Measurements from ENCODE around the gene DAP.

The DAP gene

DNA sequence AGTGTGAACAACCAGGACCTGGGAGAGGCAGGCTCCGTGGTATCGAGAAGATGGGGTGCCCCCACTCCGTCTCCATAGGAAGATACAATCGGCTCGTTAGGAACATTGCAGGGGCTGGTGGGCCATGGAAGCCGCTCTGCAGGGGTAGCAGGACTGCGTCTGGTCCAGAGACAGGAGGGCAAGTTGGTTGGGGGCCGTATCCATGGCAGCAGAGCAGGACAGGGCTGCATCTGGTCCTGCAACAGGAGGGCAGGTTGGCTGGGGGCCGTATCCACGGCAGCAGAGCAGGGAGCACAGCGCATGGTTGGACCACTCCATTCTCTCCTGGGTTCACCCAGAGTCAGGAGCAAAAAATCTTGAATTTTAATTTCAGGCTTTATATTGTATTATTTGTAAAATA lies 99.0 kb downstream of the DAP start:
- no peak overlapping the region for H3K4me3 ChIP-seq (ENCODE audit: low read depth, low read length)
- H3K27me3 ChIP-seq (ENCODE audit: control insufficient read depth, insufficient read depth, low read length), result no peaks in the 10 kb centered on the region
- no peak overlapping the region for H3K9ac ChIP-seq (ENCODE audit: low read depth, low read length)
- no peaks in the 10 kb centered on the region for H3K4me1 ChIP-seq (ENCODE audit: control insufficient read depth, insufficient read depth, low read length)
- no peaks in the 10 kb centered on the region for H3K9me3 ChIP-seq (ENCODE audit: control insufficient read depth, insufficient read depth, low read length)
- no peaks in the 10 kb centered on the region for H3K36me3 ChIP-seq (ENCODE audit: control insufficient read depth, insufficient read depth, low read length)

DNA sequence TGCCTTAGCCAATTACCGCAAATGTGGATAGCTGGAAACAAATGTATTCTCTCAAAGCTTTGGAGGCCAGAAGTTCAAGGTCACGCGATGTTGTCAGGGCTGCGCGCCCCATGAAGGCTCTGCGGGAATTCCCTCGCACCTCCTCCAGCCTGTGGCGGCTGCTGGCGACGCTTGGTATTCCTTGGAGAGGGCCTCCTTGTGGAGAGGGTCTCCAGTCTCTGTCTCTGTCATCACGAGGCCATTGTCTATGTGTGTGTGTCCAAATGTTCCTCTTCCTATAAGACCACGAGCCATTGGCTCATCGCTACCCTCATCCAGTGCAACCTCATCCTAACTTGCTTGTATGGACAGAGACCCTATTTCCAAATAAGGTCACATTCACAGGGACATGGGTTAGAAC lies 99.6 kb downstream of the DAP start:
- Histone ChIP-seq H3K4me1 (ENCODE audit: control insufficient read depth, insufficient read depth, low read length) (no peaks in the 10 kb centered on the region), H3K36me3 (ENCODE audit: control insufficient read depth, insufficient read depth, low read length) (no peaks in the 10 kb centered on the region), H3K9me3 (ENCODE audit: control insufficient read depth, insufficient read depth, low read length) (no peaks in the 10 kb centered on the region)

DNA sequence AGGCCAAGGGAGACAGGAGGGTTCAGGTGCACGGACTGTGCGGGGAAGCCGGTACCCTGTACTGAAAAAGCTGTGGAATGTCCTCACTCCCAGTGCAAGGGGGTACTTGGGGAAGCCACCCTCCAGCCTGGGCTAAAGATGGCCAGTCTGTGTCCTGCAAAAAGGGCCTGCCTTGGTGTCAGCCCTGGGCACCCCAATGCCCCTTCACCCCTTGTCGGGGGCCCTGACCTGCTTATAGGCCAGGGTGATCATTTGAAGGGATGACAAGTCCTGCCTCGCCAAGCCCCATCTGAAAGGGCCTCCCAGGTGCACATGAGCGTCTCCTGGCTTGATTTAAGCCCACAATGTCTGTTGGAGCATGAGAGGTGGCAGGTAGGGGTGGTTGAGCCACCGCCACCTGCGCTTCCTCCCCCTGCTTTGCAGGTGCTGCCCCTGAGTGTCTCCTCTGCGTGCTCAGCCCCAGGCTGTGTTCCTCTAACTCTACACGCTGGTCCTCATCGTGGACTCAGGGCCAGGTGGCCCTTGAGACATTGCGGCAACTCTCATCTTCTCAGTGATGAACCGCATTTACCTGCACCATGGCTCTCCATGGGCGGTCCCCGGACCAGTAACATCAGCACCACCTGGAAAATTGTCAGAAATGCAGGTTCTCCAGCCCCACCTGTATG lies 100.2 kb downstream of the DAP start:
- H3K36me3 ChIP-seq (ENCODE audit: control insufficient read depth, insufficient read depth, low read length), result no peaks in the 10 kb centered on the region
- no peaks in the 10 kb centered on the region for H3K9me3 ChIP-seq (ENCODE audit: control insufficient read depth, insufficient read depth, low read length)

More for the DNA sequence above, 99.6 kb downstream of the DAP start:
- Histone ChIP-seq H3K27me3 (ENCODE audit: control insufficient read depth, insufficient read depth, low read length) (no peaks in the 10 kb centered on the region), H3K9ac (ENCODE audit: low read depth, low read length) (no peak overlapping the region), H3K4me3 (ENCODE audit: low read depth, low read length) (no peak overlapping the region)

DNA sequence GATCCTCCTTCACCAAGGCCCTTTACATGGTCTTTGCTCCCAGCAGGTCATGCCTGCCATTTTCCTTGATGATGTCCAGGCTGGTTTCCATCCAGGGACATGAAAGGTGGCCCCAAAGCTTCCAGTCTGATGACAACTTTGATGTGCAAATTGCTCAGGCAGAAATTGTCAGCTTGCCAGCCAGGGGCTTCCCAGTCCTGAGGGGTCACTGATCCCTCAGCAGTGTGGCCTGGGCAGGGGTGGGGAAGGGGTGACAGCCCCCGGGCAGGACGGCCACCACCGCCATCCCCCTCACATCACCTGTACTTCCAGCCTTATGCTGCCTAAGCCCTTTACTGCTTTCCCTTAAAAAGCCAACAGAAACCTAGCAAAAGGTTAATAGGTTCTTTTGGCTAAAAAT lies 100.9 kb downstream of the DAP start:
- H3K27me3 ChIP-seq (ENCODE audit: control insufficient read depth, insufficient read depth, low read length), result no peaks in the 10 kb centered on the region
- H3K9me3 ChIP-seq (ENCODE audit: control insufficient read depth, insufficient read depth, low read length), result no peaks in the 10 kb centered on the region
- H3K9ac ChIP-seq (ENCODE audit: low read depth, low read length), result no peak overlapping the region
- H3K4me3 ChIP-seq (ENCODE audit: low read depth, low read length), result no peak overlapping the region
- H3K36me3 ChIP-seq (ENCODE audit: control insufficient read depth, insufficient read depth, low read length), result no peaks in the 10 kb centered on the region
- H3K4me1 ChIP-seq (ENCODE audit: control insufficient read depth, insufficient read depth, low read length), result no peaks in the 10 kb centered on the region

More for the DNA sequence above, 100.2 kb downstream of the DAP start:
- Histone ChIP-seq H3K4me3 (ENCODE audit: low read depth, low read length) (no peak overlapping the region), H3K4me1 (ENCODE audit: control insufficient read depth, insufficient read depth, low read length) (no peaks in the 10 kb centered on the region), H3K9ac (ENCODE audit: low read depth, low read length) (no peak overlapping the region), H3K27me3 (ENCODE audit: control insufficient read depth, insufficient read depth, low read length) (no peaks in the 10 kb centered on the region)

DNA sequence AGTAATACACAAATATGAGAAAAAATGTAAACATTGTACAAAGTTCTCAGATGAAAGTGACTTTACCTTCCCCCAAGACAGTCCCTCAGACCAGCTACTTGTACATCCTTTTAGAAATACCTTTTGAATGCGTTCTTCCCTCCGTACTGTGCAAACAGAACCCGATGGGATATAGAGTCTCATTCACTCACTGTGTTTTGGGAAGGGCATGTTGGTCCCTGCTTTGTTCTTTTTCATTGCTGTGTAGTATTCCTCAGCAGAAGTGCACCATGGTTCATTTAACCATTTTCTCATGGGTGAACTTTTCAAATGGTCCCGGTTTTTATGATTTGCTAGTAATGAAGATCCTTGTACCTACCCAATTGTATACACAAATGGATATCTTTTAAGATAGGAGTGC lies 102.8 kb downstream of the DAP start:
- Histone ChIP-seq H3K4me1 (ENCODE audit: control insufficient read depth, insufficient read depth, low read length) (no peaks in the 10 kb centered on the region), H3K9me3 (ENCODE audit: control insufficient read depth, insufficient read depth, low read length) (no peaks in the 10 kb centered on the region), H3K36me3 (ENCODE audit: control insufficient read depth, insufficient read depth, low read length) (peaks cover under 1% of the 10 kb centered on the region), H3K9ac (ENCODE audit: low read depth, low read length) (no peak overlapping the region), H3K27me3 (ENCODE audit: control insufficient read depth, insufficient read depth, low read length) (no peaks in the 10 kb centered on the region), H3K4me3 (ENCODE audit: low read depth, low read length) (no peak overlapping the region)

DNA sequence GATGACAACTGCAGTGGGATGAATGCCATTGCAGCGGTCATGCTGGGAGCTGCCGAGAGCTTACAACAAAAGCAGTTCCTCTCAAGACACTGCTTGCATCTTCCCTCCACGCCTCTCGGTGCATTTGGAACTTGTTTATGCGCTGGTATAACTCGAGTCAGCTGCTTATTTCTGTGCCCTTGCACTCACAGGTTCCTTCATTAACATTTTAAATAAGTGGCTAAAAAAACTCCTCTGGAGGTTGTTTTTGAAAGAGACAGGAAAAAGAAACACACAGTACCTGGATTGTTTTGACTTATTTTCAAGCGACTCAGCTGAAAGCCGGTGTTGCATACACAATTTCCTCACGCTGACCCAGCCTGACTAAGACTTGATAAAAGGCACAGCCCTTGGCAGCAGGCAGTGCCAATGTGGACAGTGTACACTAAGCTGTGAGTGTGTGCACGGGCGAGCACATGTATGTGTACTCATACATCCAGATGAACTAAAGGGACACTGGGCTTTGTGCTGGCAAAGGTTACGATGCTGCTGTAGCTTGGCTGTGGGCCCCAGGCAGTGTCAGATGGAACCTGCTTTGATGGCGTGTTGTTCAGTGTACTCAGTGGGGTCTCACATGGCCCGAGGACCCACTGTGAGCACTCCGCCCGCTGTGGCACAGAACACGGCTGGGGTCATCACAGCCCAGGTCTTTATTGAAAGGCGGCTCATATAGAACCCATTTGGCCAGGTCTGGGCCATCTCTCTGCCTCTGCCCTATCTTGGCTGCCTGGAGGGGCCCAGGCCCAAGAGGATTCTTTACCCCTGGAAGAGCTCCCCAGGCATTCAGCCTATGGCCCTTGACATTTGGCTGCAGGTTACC lies 104.8 kb downstream of the DAP start:
- no peaks in the 10 kb centered on the region for H3K27me3 ChIP-seq (ENCODE audit: control insufficient read depth, insufficient read depth, low read length)
- H3K9ac ChIP-seq (ENCODE audit: low read depth, low read length), result no peak overlapping the region
- peaks cover 9% of the 10 kb centered on the region for H3K36me3 ChIP-seq (ENCODE audit: control insufficient read depth, insufficient read depth, low read length)
- no peak overlapping the region for H3K4me3 ChIP-seq (ENCODE audit: low read depth, low read length)
- no peaks in the 10 kb centered on the region for H3K4me1 ChIP-seq (ENCODE audit: control insufficient read depth, insufficient read depth, low read length)
- H3K9me3 ChIP-seq (ENCODE audit: control insufficient read depth, insufficient read depth, low read length), result no peaks in the 10 kb centered on the region

DNA sequence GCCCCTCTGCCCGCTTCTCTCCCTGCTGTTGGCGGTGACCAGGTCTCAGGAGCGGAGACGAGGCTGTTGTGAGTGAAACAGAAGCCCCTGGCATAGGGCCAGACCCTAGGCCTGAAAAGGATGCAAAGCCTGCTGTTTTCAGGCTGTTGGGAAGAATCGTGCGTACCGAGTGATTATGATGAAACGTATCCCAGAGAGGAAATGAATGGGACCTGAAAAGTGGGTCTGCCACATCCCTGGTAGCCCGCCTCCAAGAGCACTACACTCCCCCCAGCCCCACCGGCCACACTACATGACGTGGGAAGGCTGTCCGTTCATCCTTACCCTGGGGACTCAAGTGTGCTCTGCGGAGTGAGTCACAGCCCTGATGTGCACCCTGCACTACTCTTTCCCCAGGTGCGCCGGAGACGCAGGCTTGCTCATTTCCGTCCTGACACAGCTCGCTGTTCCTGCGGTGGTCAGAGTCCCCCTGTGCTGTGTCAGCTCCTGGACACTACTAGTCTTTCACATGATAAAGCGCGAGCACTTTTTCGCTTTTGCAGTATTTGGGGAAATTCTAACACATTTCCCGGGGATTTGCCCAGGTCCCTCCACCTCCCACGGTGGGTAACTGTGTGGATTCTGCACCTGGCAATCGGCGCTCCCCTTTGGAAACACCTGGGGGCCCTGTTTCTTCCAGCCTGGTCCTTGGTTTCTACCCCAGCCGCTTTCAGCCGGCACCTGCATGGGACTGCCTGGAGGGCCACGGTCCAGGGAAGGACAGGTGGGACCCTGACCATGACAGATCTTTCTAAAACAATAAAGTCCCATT lies 105.7 kb downstream of the DAP start:
- Histone ChIP-seq H3K9me3 (ENCODE audit: control insufficient read depth, insufficient read depth, low read length) (no peaks in the 10 kb centered on the region), H3K36me3 (ENCODE audit: control insufficient read depth, insufficient read depth, low read length) (peaks cover 9% of the 10 kb centered on the region), H3K27me3 (ENCODE audit: control insufficient read depth, insufficient read depth, low read length) (no peaks in the 10 kb centered on the region), H3K4me1 (ENCODE audit: control insufficient read depth, insufficient read depth, low read length) (no peaks in the 10 kb centered on the region), H3K9ac (ENCODE audit: low read depth, low read length) (no peak overlapping the region), H3K4me3 (ENCODE audit: low read depth, low read length) (no peak overlapping the region)

DNA sequence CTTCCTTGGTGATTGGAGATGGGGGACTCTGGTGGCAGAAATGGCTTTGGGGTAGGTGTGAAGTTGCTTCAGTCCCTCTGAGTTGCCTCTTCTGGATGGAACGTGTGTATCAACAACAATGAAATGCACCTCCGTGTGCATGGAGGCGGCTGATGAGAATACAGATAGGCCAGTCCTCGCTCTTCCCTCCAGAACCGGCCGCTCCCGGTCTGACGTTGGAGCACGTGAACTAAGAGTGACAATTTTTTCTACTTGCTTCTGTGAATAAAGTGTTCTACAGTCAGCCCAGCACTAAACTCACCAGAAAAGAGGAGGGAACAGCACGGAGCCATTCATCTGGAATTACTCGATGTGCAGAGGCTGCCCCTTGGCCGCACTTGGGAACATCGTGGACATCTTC lies 106.5 kb downstream of the DAP start:
- no peaks in the 10 kb centered on the region for H3K27me3 ChIP-seq (ENCODE audit: control insufficient read depth, insufficient read depth, low read length)

DNA sequence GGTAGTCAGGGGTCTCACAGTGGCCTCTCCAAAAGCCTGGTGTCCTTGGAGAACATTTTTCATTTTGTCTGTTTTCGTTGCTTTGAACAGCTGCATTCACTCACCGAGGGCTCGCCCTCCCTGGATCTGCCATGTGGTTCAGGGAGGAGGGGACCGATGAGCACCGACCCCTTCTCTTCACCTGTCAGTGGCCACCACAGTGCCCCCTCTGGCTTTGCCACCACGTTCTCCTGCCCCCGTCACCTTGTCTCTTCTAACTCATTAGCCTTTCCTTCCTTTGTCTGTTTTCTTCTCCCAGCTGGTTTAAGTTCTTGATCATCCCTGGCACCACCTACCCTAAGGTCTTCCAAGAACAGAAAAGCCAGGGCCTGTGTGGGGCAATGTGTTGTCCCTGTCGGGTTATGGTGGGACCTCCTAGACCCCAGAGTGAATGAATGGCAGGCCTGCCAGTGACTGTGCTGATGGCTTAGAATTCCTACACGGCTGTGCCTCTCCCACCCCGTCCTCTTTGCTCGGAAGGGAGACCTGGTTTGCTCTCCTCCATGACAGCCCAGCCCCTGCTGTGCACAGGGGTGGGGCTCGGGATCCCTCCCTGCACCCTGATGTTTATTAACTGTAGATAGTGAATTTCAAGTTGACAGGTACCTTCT lies 107.2 kb downstream of the DAP start:
- H3K36me3 ChIP-seq (ENCODE audit: control insufficient read depth, insufficient read depth, low read length), result peaks cover 9% of the 10 kb centered on the region
- no peaks in the 10 kb centered on the region for H3K9me3 ChIP-seq (ENCODE audit: control insufficient read depth, insufficient read depth, low read length)
- no peak overlapping the region for H3K9ac ChIP-seq (ENCODE audit: low read depth, low read length)
- H3K27me3 ChIP-seq (ENCODE audit: control insufficient read depth, insufficient read depth, low read length), result no peaks in the 10 kb centered on the region
- H3K4me3 ChIP-seq (ENCODE audit: low read depth, low read length), result no peak overlapping the region
- H3K4me1 ChIP-seq (ENCODE audit: control insufficient read depth, insufficient read depth, low read length), result no peaks in the 10 kb centered on the region

More for the DNA sequence above, 106.5 kb downstream of the DAP start:
- H3K4me1 ChIP-seq (ENCODE audit: control insufficient read depth, insufficient read depth, low read length), result no peaks in the 10 kb centered on the region
- no peak overlapping the region for H3K9ac ChIP-seq (ENCODE audit: low read depth, low read length)
- no peak overlapping the region for H3K4me3 ChIP-seq (ENCODE audit: low read depth, low read length)
- peaks cover 9% of the 10 kb centered on the region for H3K36me3 ChIP-seq (ENCODE audit: control insufficient read depth, insufficient read depth, low read length)
- H3K9me3 ChIP-seq (ENCODE audit: control insufficient read depth, insufficient read depth, low read length), result no peaks in the 10 kb centered on the region

DNA sequence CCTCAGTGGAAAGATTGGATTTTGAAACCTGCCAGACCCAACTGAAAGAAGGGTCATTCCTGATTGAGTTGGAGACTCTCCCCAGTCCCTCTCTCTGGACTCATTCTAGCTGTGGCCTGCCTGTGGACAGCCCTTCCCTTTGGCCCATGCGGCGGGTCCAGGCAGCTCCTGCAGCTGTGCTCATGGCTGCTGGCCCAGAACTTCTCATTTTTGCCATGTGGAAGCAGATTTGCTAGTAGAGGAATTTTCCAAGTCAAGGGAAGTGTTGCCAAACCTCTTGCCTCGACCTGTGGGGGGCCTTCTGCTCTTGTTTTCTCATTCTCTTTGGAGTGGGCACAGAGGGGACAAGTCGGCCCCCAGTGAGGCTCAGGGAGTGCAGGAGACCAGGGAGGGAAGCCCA lies 108.0 kb downstream of the DAP start:
- Histone ChIP-seq H3K9ac (ENCODE audit: low read depth, low read length) (no peak overlapping the region), H3K36me3 (ENCODE audit: control insufficient read depth, insufficient read depth, low read length) (peaks cover 9% of the 10 kb centered on the region)

DNA sequence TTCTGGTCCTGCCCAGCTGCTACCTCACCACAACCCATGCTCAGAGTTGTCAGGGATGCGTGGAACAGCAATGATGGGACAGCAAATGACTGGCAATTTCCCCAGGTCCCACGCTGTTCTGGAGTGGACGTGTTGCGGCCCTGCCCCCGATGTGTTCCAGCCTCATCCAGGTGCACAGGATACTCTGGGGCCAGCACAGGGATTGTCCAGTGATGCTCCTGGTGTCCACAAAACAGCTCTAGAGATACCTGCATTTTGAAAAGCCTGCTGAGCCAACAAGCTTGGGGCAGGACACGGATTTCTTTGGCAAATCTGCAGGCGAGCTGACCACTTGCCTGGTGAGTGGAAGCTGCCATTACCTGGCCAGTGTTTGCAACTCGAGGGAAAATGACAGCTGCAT lies 108.4 kb downstream of the DAP start:
- Histone ChIP-seq H3K36me3 (ENCODE audit: control insufficient read depth, insufficient read depth, low read length) (peaks cover 9% of the 10 kb centered on the region), H3K27me3 (ENCODE audit: control insufficient read depth, insufficient read depth, low read length) (no peaks in the 10 kb centered on the region), H3K9me3 (ENCODE audit: control insufficient read depth, insufficient read depth, low read length) (no peaks in the 10 kb centered on the region), H3K9ac (ENCODE audit: low read depth, low read length) (no peak overlapping the region), H3K4me1 (ENCODE audit: control insufficient read depth, insufficient read depth, low read length) (no peaks in the 10 kb centered on the region), H3K4me3 (ENCODE audit: low read depth, low read length) (no peak overlapping the region)

More for the DNA sequence above, 108.0 kb downstream of the DAP start:
- H3K9me3 ChIP-seq (ENCODE audit: control insufficient read depth, insufficient read depth, low read length), result no peaks in the 10 kb centered on the region
- no peak overlapping the region for H3K4me3 ChIP-seq (ENCODE audit: low read depth, low read length)
- no peaks in the 10 kb centered on the region for H3K4me1 ChIP-seq (ENCODE audit: control insufficient read depth, insufficient read depth, low read length)
- H3K27me3 ChIP-seq (ENCODE audit: control insufficient read depth, insufficient read depth, low read length), result no peaks in the 10 kb centered on the region
